ENCODE results near the gene CD163L1.

DNA sequence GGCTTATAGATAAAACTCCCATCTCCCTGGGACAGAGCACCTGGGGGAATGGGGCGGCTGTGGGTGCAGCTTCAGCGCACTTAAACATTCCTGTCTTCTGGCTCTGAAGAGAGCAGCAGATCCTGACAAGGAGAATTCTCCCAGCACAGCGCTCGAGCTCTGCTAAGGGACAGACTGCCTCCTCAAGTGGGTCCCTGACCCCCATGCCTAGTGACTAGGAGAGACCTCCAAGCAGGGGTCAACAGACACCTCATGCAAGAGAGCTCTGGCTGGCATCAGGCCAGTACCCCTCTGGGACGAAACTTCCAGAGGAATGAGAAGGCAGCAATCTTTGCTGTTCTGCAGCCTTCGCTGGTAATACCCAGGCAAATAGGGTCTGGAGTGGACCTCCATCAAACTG is 28.1 kb upstream of the CD163L1 start:
- TF ChIP-seq, protein P1, sequence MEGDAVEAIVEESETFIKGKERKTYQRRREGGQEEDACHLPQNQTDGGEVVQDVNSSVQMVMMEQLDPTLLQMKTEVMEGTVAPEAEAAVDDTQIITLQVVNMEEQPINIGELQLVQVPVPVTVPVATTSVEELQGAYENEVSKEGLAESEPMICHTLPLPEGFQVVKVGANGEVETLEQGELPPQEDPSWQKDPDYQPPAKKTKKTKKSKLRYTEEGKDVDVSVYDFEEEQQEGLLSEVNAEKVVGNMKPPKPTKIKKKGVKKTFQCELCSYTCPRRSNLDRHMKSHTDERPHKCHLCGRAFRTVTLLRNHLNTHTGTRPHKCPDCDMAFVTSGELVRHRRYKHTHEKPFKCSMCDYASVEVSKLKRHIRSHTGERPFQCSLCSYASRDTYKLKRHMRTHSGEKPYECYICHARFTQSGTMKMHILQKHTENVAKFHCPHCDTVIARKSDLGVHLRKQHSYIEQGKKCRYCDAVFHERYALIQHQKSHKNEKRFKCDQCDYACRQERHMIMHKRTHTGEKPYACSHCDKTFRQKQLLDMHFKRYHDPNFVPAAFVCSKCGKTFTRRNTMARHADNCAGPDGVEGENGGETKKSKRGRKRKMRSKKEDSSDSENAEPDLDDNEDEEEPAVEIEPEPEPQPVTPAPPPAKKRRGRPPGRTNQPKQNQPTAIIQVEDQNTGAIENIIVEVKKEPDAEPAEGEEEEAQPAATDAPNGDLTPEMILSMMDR (conservative IDR thresholded peaks at IDR 0.05 in 1 of 2, IDR thresholded peaks at IDR 0.05 in 1 of 2; ENCODE audit: low read depth in 1 of 2, low read length in 2 of 2): no peak
- TF ChIP-seq EZH2 (IDR thresholded peaks at IDR 0.05; ENCODE audit: low read length, missing control alignments): no peak

Measured in fibroblast of lung (primary cell).